Left cardiac atrium (tissue), 4 donors: ENCODE data around the gene DAP. TPM values are rescaled to one million over a fixed set of nuclear protein-coding genes. Genes with fewer than 3 reads are reported as not detected.

Experiments used
- ATAC-seq, 2 donors: fragments of 200-7000 bp; cut with Tn5 transposase; one replicate each; pipeline ENCODE4 v1.9.1; 2020; ENCODE audit warnings: mild to moderate bottlenecking in 2 of 2, moderate library complexity in 2 of 2
- DNase-seq: peaks from one replicate; pipeline ENCODE4 v3.0.0-alpha.2; 2020
- intact Hi-C, 2 donors: fragments of 100-400 bp; cut with DNase I; formaldehyde crosslinking; loops; one replicate each; pipeline versions ENCODE4 v1.14.1 to v1.15.1; 2022 to 2023
- total RNA-seq, 2 donors: library from RNA; stranded (reverse); fragmentation: NEBNext Ultra II Directional; extraction: Animal tissue kit (Norgen Biotek cat#: 25700); gene quantifications; one replicate each; pipeline ENCODE4 v1.2.1, GENCODE V29; 2021
- donor health status: DM: no; HTN: yes; CAD: no.
- donor health status: DM: no; HTN: yes; CAD: no; lungs with severe emphysema.
- donor health status: DM: yes; HTN: yes; CAD: no.
- donor health status: Dilated cardiomyopathy.

Gene DAP
- total RNA-seq, 2 donors from 2014 or later: 44.6 to 66.9 TPM

- DNase-seq (no peak), ATAC-seq (no peak)
- intact Hi-C loops: no loop called here
Measured at GRCh38 chr5:10740384-10740783, 20.6 kb downstream of the DAP start.

- intact Hi-C loops: no loop called here
- DNase-seq: no peak
- ATAC-seq: no peak
Measured at GRCh38 chr5:10737880-10738279, 23.2 kb downstream of the DAP start.

GRCh38 chr5:10736808-10737207 lies 24.2 kb downstream of the DAP start:
- intact Hi-C loops: no loop called here
- ATAC-seq (no peak), DNase-seq (no peak)

GRCh38 chr5:10736354-10736753 lies 24.7 kb downstream of the DAP start:
- no peak for DNase-seq
- peak in 1 of 2 donors; percentile 9 for ATAC-seq
- intact Hi-C loops: no loop called here

- ATAC-seq (peak; percentile 72 to 73), DNase-seq (no peak)
- intact Hi-C loops: no loop called here
Measured at GRCh38 chr5:10735569-10736276, 25.3 kb downstream of the DAP start.

- intact Hi-C loops: no loop called here
- ATAC-seq: no peak
- no peak for DNase-seq
Measured at GRCh38 chr5:10734832-10735523, 26.1 kb downstream of the DAP start.

- ATAC-seq (no peak), DNase-seq (no peak)
- intact Hi-C loops: no loop called here
Measured at GRCh38 chr5:10734037-10734709, 26.9 kb downstream of the DAP start.

GRCh38 chr5:10733426-10733825 lies 27.6 kb downstream of the DAP start:
- no peak for ATAC-seq
- DNase-seq: no peak
- intact Hi-C loops: no loop called here

GRCh38 chr5:10731913-10732312 lies 29.1 kb downstream of the DAP start:
- intact Hi-C loops: no loop called here
- DNase-seq (no peak), ATAC-seq (no peak)

GRCh38 chr5:10730043-10730351 lies 31.0 kb downstream of the DAP start:
- intact Hi-C loops: no loop called here
- no peak for DNase-seq
- ATAC-seq: no peak

- DNase-seq: no peak
- no peak for ATAC-seq
- intact Hi-C loops: no loop called here
Measured at GRCh38 chr5:10729320-10730042, 31.6 kb downstream of the DAP start.

- DNase-seq (no peak), ATAC-seq (no peak)
- intact Hi-C loops: no loop called here
Measured at GRCh38 chr5:10728679-10729078, 32.4 kb downstream of the DAP start.

GRCh38 chr5:10727861-10728260 lies 33.2 kb downstream of the DAP start:
- no peak for ATAC-seq
- intact Hi-C loops: no loop called here
- DNase-seq: no peak

GRCh38 chr5:10726913-10727517 lies 34.0 kb downstream of the DAP start:
- no peak for DNase-seq
- peak in 1 of 2 donors; percentile 4 for ATAC-seq
- intact Hi-C loops: no loop called here

GRCh38 chr5:10726179-10726912 lies 34.7 kb downstream of the DAP start:
- DNase-seq (no peak), ATAC-seq (peak; percentile 4 to 25)
- intact Hi-C loops: no loop called here

- intact Hi-C loops: no loop called here
- no peak for ATAC-seq
- no peak for DNase-seq
Measured at GRCh38 chr5:10725636-10726035, 35.4 kb downstream of the DAP start.

- peak; percentile 83 for DNase-seq
- intact Hi-C loops: no loop called here
- peak; percentile 60 to 91 for ATAC-seq
Measured at GRCh38 chr5:10724781-10725507, 36.1 kb downstream of the DAP start.

GRCh38 chr5:10723514-10723913 lies 37.5 kb downstream of the DAP start:
- intact Hi-C loops: no loop called here
- DNase-seq (no peak), ATAC-seq (no peak)
